COLO668 (cell line): ENCODE results near the gene MRPL12.
A peak's percentile ranks its signal among the peaks of the same experiment; 100 is the strongest.

Experiments used
- DNase-seq: peaks from one replicate; lab custom pipeline; 2025; ENCODE audit not compliant: unreplicated experiment; lab: John Stamatoyannopoulos, UW

Gene MRPL12

GRCh38 chr17:81682565-81683207 lies 20.5 kb upstream of the MRPL12 start:
- no peak for DNase-seq

- no peak for DNase-seq
Observed at GRCh38 chr17:81683208-81683583, 20.0 kb upstream of the MRPL12 start.

- DNase-seq, result peak; percentile 97
Observed at GRCh38 chr17:81683584-81684441, 19.4 kb upstream of the MRPL12 start, which contains the start of the genes ARL16 and HGS. ARL16 (minus strand) TSS chr17:81683797; CDS start chr17:81683753, 44 bp downstream. HGS (plus strand) TSS chr17:81684011; CDS start chr17:81684067, 56 bp downstream.

GRCh38 chr17:81684442-81684911 lies 18.7 kb upstream of the MRPL12 start:
- peak; percentile 19 for DNase-seq

GRCh38 chr17:81685108-81685507 lies 18.1 kb upstream of the MRPL12 start:
- peak; percentile 65 for DNase-seq

- no peak for DNase-seq
Observed at GRCh38 chr17:81686614-81687013, 16.6 kb upstream of the MRPL12 start.

- DNase-seq, result no peak
Observed at GRCh38 chr17:81687770-81688541, 15.2 kb upstream of the MRPL12 start.

- DNase-seq, result no peak
Observed at GRCh38 chr17:81688616-81689015, 14.6 kb upstream of the MRPL12 start.

- DNase-seq, result no peak
Observed at GRCh38 chr17:81690066-81690465, 13.1 kb upstream of the MRPL12 start.

GRCh38 chr17:81690549-81690948 lies 12.6 kb upstream of the MRPL12 start:
- DNase-seq, result no peak

- no peak for DNase-seq
Observed at GRCh38 chr17:81691196-81691595, 12.0 kb upstream of the MRPL12 start.

GRCh38 chr17:81691608-81692007 lies 11.6 kb upstream of the MRPL12 start:
- DNase-seq, result no peak

- no peak for DNase-seq
Observed at GRCh38 chr17:81693509-81694210, 9.5 kb upstream of the MRPL12 start.

- DNase-seq, result no peak
Observed at GRCh38 chr17:81694810-81695209, 8.4 kb upstream of the MRPL12 start.

- no peak for DNase-seq
Observed at GRCh38 chr17:81695211-81695610, 8.0 kb upstream of the MRPL12 start.

- DNase-seq, result no peak
Observed at GRCh38 chr17:81695801-81696200, 7.4 kb upstream of the MRPL12 start.

GRCh38 chr17:81696218-81696941 lies 6.8 kb upstream of the MRPL12 start:
- DNase-seq, result no peak

GRCh38 chr17:81697261-81698044 lies 5.7 kb upstream of the MRPL12 start:
- DNase-seq, result no peak
